ENCODE data around the gene C11orf16.

The C11orf16 gene

DNA sequence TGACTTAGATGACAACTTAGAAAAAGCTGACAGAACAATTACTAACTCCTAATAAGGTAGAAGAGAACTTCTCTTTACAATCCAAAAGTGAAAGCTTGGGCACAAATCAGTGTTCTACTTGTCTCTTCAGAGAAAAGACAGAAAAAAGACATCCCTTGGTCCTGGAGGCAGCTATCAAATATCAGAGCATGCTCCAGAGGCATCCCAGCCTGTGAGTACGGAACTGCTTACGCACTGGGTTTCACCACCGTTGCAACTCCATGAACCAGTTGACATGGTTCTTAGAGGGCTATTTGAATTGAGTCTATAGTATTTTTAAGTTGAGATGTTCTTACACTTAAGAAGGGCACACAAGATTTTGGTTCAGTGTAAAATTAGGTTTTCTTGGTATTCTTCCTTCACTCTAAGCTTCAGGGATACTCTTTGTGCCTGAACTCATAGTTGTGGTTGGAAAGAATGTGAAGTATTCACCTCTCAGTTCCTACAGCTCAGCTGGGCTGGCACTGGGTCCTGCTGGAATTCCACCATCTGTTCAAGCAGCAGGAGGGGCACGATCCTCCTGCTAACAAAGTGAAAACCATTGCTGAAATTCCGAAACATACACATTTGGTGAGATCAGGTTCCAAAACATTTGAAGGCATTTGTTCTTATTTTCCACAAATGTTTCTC lies 15.5 kb downstream of the C11orf16 start:
- H3K9me2 ChIP-seq (ENCODE audit: low read depth, low read length): no peaks in the 10 kb centered on the region
- no peak for TF ChIP-seq EZH2 (IDR thresholded peaks at IDR 0.05; ENCODE audit: borderline replicate concordance, low read length)
- no peak for TF ChIP-seq CTCF (IDR thresholded peaks at IDR 0.05; ENCODE audit: low read length)
- H3K9ac ChIP-seq (ENCODE audit: low read length): no peak overlapping the region
- no peak overlapping the region for H2AFZ ChIP-seq (ENCODE audit: low read length)
- no peaks in the 10 kb centered on the region for H3K9me3 ChIP-seq (ENCODE audit: low read length)
- peaks cover 19% of the 10 kb centered on the region for H3K4me1 ChIP-seq (ENCODE audit: insufficient read depth, low read length, severe bottlenecking)
- H3K4me2 ChIP-seq (ENCODE audit: low read length): no peak overlapping the region
- peaks cover 39% of the 10 kb centered on the region; the same call in 1 of the 2 replicates for H3K36me3 ChIP-seq (ENCODE audit: insufficient read depth, low read length)
- no peaks in the 10 kb centered on the region for H4K20me1 ChIP-seq (ENCODE audit: insufficient read depth, low read length)
- H3K4me3 ChIP-seq (ENCODE audit: low read depth, low read length, poor library complexity, severe bottlenecking): no peak overlapping the region
- no peak overlapping the region for H3K27ac ChIP-seq (ENCODE audit: low read depth, low read length, poor library complexity, severe bottlenecking)
- no peaks in the 10 kb centered on the region for H3F3A ChIP-seq (ENCODE audit: insufficient read depth, low read length)
- H3K27me3 ChIP-seq (ENCODE audit: insufficient read depth, low read length): no peaks in the 10 kb centered on the region
- H3K79me2 ChIP-seq (ENCODE audit: insufficient read depth, low read length): no peaks in the 10 kb centered on the region

DNA sequence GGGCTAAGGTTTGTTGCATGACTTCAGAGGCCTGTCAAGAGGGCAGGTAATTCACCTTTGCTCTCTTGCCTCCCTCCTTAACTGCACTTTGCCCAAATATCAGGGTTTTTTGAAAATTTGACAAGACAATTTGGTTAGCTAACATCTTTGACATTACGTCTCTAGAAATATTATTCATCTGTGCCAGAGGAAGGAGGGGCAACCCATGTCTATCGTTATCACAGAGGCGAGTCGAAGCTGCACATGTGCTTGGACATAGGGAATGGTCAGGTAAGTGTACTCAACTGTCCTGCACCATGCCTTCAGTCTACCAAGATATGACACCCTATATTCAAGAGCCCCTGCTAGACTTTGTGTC lies 18.1 kb downstream of the C11orf16 start:
- Histone ChIP-seq H3K9me2 (ENCODE audit: low read depth, low read length) (no peaks in the 10 kb centered on the region), H3K27ac (ENCODE audit: low read depth, low read length, poor library complexity, severe bottlenecking) (no peak overlapping the region), H3K4me1 (ENCODE audit: insufficient read depth, low read length, severe bottlenecking) (peaks cover 32% of the 10 kb centered on the region), H3K4me2 (ENCODE audit: low read length) (no peak overlapping the region), H3K36me3 (ENCODE audit: insufficient read depth, low read length) (peaks cover 39% of the 10 kb centered on the region; the same call in 1 of the 2 replicates), H3K27me3 (ENCODE audit: insufficient read depth, low read length) (no peaks in the 10 kb centered on the region), H3K9me3 (ENCODE audit: low read length) (no peaks in the 10 kb centered on the region), H3K9ac (ENCODE audit: low read length) (no peak overlapping the region), H4K20me1 (ENCODE audit: insufficient read depth, low read length) (no peaks in the 10 kb centered on the region), H3K79me2 (ENCODE audit: insufficient read depth, low read length) (no peaks in the 10 kb centered on the region), H2AFZ (ENCODE audit: low read length) (no peak overlapping the region), H3K4me3 (ENCODE audit: low read depth, low read length, poor library complexity, severe bottlenecking) (no peak overlapping the region), H3F3A (ENCODE audit: insufficient read depth, low read length) (no peaks in the 10 kb centered on the region)
- no peak for TF ChIP-seq EZH2 (IDR thresholded peaks at IDR 0.05; ENCODE audit: borderline replicate concordance, low read length)
- TF ChIP-seq CTCF (IDR thresholded peaks at IDR 0.05; ENCODE audit: low read length): no peak

DNA sequence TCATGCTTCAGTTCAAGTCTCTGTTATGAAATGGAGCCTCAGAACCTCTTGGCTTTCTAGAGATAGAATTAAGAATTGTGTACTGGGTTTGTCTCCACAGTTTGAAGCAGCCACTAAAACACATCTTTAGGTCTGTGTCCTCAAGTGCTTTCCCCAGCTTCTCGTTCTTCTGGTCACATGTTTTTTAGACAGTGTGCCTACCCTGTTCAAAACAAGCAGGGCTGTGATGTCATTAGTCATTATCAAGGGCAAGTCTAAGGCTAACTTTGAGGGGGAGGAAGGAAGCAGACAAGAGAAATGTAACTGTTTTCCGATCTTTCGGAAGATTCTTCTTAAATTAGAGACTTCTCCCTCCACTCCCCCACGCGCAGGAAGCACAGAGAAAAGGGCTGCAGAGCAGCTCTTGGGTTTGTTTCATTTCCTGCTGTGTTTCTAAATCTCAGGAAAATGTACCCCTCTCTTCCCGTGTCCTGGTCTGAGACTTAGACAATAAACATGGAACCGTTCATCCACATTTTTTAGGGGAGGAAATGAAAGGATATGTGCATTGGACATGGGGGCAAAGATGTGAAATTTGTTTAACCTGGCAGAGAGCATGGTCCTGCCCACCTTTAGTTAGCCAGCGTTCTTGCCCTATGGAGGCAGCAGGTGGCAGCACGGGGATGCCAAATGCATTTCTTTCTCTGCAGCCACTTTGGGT lies 18.6 kb downstream of the C11orf16 start:
- Histone ChIP-seq H3K4me2 (ENCODE audit: low read length) (peak overlapping the region; percentile 56), H3K4me1 (ENCODE audit: insufficient read depth, low read length, severe bottlenecking) (peaks cover 32% of the 10 kb centered on the region), H2AFZ (ENCODE audit: low read length) (no peak overlapping the region), H3K4me3 (ENCODE audit: low read depth, low read length, poor library complexity, severe bottlenecking) (peak overlapping the region; percentile 33), H3K9me2 (ENCODE audit: low read depth, low read length) (no peaks in the 10 kb centered on the region), H3K9me3 (ENCODE audit: low read length) (no peaks in the 10 kb centered on the region), H3F3A (ENCODE audit: insufficient read depth, low read length) (no peaks in the 10 kb centered on the region), H3K27ac (ENCODE audit: low read depth, low read length, poor library complexity, severe bottlenecking) (peak overlapping the region; percentile 50), H3K27me3 (ENCODE audit: insufficient read depth, low read length) (no peaks in the 10 kb centered on the region), H3K79me2 (ENCODE audit: insufficient read depth, low read length) (no peaks in the 10 kb centered on the region), H4K20me1 (ENCODE audit: insufficient read depth, low read length) (no peaks in the 10 kb centered on the region), H3K9ac (ENCODE audit: low read length) (peak overlapping the region; percentile 33; the same call in 1 of the 2 replicates), H3K36me3 (ENCODE audit: insufficient read depth, low read length) (peaks cover 36% of the 10 kb centered on the region; the same call in 1 of the 2 replicates)
- TF ChIP-seq CTCF (IDR thresholded peaks at IDR 0.05; ENCODE audit: low read length): peak; percentile 83
- TF ChIP-seq EZH2 (IDR thresholded peaks at IDR 0.05; ENCODE audit: borderline replicate concordance, low read length): no peak

All from OCI-LY1 (cell line).